ENCODE results near the gene FBXO41.
"Not testable (repeated sequence)": the region's sequence is repeated elsewhere in the genome, so short reads cannot be mapped to it uniquely, and the experiment has no call there.

The FBXO41 gene

GRCh38 chr2:73266061-73266901, 18.0 kb downstream of the FBXO41 start:
- H3K27me3 ChIP-seq (ENCODE audit: control insufficient read depth, insufficient read depth, low read length): peaks cover 41% of the 10 kb centered on the region
- no peak overlapping the region for H3K9ac ChIP-seq (ENCODE audit: low read length)
- peaks cover 4% of the 10 kb centered on the region for H3K4me1 ChIP-seq (ENCODE audit: control insufficient read depth, low read depth, low read length)
- no peak overlapping the region for H3K4me3 ChIP-seq (ENCODE audit: low read length)
- no peaks in the 10 kb centered on the region for H3K9me3 ChIP-seq (ENCODE audit: control insufficient read depth, low read depth, low read length)
- no peaks in the 10 kb centered on the region for H3K36me3 ChIP-seq (ENCODE audit: control insufficient read depth, low read depth, low read length)
- H3K27ac ChIP-seq (ENCODE audit: low read length): no peak overlapping the region

DNA sequence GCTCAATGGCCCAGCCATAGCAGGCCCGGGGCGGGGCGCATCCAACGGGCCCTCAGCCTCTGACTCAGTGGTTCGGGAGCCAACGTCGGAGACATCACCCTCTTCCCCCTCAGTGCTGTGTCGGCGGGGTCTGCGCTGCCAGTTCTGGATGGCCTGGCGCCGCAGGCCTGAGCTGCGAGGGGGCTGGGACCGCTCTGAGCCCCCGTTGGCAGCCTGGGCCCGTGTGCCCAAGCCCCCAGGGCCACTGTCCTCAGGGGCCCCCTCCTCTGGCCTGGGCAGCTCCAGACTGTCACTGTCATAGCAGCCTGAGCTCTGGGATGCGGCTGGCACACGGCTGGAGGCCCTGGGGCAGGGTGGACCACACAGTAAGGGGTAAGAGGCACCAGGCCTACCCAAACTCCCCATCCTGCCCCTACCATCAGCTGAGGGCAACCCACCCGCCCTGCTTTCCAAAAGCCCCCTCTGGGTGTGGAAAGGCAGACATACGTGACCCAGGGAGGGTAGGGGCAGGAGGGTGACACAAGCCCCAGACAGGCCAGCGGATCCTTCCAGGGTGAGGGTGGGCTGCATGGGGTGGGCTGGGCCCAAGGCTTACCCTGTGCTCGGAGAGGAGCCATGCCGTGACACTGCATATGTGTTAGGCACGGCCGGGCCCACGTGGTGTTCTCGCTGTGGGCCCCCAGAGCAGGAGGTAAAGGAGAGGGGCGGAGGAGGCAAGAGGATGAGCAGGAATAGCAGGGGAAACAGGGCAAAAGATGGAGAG, 18.8 kb downstream of the FBXO41 start:
- H3K9ac ChIP-seq (ENCODE audit: low read length): no peak overlapping the region
- no peaks in the 10 kb centered on the region for H3K36me3 ChIP-seq (ENCODE audit: control insufficient read depth, low read depth, low read length)
- no peaks in the 10 kb centered on the region for H3K9me3 ChIP-seq (ENCODE audit: control insufficient read depth, low read depth, low read length)
- no peak overlapping the region for H3K27ac ChIP-seq (ENCODE audit: low read length)
- H3K4me3 ChIP-seq (ENCODE audit: low read length): no peak overlapping the region
- peaks cover 4% of the 10 kb centered on the region for H3K4me1 ChIP-seq (ENCODE audit: control insufficient read depth, low read depth, low read length)
- peaks cover 33% of the 10 kb centered on the region for H3K27me3 ChIP-seq (ENCODE audit: control insufficient read depth, insufficient read depth, low read length)

DNA sequence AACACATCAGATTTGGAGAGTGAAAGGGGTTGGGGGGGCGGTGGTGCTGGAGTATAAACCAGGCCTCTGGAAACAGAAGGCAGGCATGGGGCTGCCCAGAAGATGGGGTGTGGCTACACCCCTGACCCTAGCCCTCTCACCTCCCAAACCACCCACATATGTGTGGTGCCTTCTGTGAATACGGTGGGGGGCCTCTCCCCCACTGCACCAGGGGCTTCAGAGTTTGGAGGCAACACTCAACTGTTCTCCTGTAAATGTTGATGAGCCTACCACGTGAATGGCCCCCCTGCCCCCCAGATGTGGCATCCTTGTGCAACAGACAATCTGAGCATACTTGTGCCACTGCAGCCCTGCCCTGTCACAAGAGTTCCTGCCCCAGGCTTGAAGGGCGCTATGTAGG, 19.5 kb downstream of the FBXO41 start:
- peaks cover under 1% of the 10 kb centered on the region for H3K4me1 ChIP-seq (ENCODE audit: control insufficient read depth, low read depth, low read length)
- peaks cover 26% of the 10 kb centered on the region for H3K27me3 ChIP-seq (ENCODE audit: control insufficient read depth, insufficient read depth, low read length)
- H3K36me3 ChIP-seq (ENCODE audit: control insufficient read depth, low read depth, low read length): no peaks in the 10 kb centered on the region
- no peaks in the 10 kb centered on the region for H3K9me3 ChIP-seq (ENCODE audit: control insufficient read depth, low read depth, low read length)
- H3K4me3 ChIP-seq (ENCODE audit: low read length): no peak overlapping the region
- no peak overlapping the region for H3K9ac ChIP-seq (ENCODE audit: low read length)
- no peak overlapping the region for H3K27ac ChIP-seq (ENCODE audit: low read length)

DNA sequence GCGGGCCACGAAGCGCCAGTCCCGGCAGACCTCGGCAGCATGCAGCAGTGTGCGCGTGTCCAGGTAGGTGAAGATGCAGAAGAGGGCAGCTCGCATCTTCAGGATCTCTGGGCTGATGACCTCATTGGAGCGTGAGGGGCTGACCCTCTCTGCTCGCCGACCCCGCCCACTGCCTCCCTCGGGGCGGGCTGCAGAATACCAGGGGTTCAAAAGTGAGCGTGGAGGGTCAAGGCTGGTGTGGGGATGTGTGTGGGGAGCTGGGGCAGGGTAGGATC, 20.0 kb downstream of the FBXO41 start:
- H3K27ac ChIP-seq (ENCODE audit: low read length): no peak overlapping the region
- H3K4me1 ChIP-seq (ENCODE audit: control insufficient read depth, low read depth, low read length): no peaks in the 10 kb centered on the region
- H3K4me3 ChIP-seq (ENCODE audit: low read length): no peak overlapping the region
- H3K9me3 ChIP-seq (ENCODE audit: control insufficient read depth, low read depth, low read length): no peaks in the 10 kb centered on the region
- no peak overlapping the region for H3K9ac ChIP-seq (ENCODE audit: low read length)
- no peaks in the 10 kb centered on the region for H3K36me3 ChIP-seq (ENCODE audit: control insufficient read depth, low read depth, low read length)
- peaks cover 23% of the 10 kb centered on the region for H3K27me3 ChIP-seq (ENCODE audit: control insufficient read depth, insufficient read depth, low read length)

GRCh38 chr2:73263540-73264331, 20.5 kb downstream of the FBXO41 start:
- H3K36me3 ChIP-seq (ENCODE audit: control insufficient read depth, low read depth, low read length): no peaks in the 10 kb centered on the region
- H3K9me3 ChIP-seq (ENCODE audit: control insufficient read depth, low read depth, low read length): no peaks in the 10 kb centered on the region
- H3K27me3 ChIP-seq (ENCODE audit: control insufficient read depth, insufficient read depth, low read length): peaks cover 19% of the 10 kb centered on the region
- H3K9ac ChIP-seq (ENCODE audit: low read length): no peak overlapping the region
- no peak overlapping the region for H3K4me3 ChIP-seq (ENCODE audit: low read length)
- no peak overlapping the region for H3K27ac ChIP-seq (ENCODE audit: low read length)
- H3K4me1 ChIP-seq (ENCODE audit: control insufficient read depth, low read depth, low read length): no peaks in the 10 kb centered on the region

GRCh38 chr2:73262691-73263429, 21.4 kb downstream of the FBXO41 start:
- H3K9me3 ChIP-seq (ENCODE audit: control insufficient read depth, low read depth, low read length); H3K36me3 ChIP-seq (ENCODE audit: control insufficient read depth, low read depth, low read length); H3K4me3 ChIP-seq (ENCODE audit: low read length); H3K27ac ChIP-seq (ENCODE audit: low read length); H3K4me1 ChIP-seq (ENCODE audit: control insufficient read depth, low read depth, low read length); H3K9ac ChIP-seq (ENCODE audit: low read length): not testable (repeated sequence)
- H3K27me3 ChIP-seq (ENCODE audit: control insufficient read depth, insufficient read depth, low read length): peaks cover 10% of the 10 kb centered on the region

- peaks cover 3% of the 10 kb centered on the region for H3K27me3 ChIP-seq (ENCODE audit: control insufficient read depth, insufficient read depth, low read length)
- H3K27ac ChIP-seq (ENCODE audit: low read length): no peak overlapping the region
- no peaks in the 10 kb centered on the region for H3K36me3 ChIP-seq (ENCODE audit: control insufficient read depth, low read depth, low read length)
- no peaks in the 10 kb centered on the region for H3K4me1 ChIP-seq (ENCODE audit: control insufficient read depth, low read depth, low read length)
- H3K9me3 ChIP-seq (ENCODE audit: control insufficient read depth, low read depth, low read length): no peaks in the 10 kb centered on the region
- no peak overlapping the region for H3K9ac ChIP-seq (ENCODE audit: low read length)
- no peak overlapping the region for H3K4me3 ChIP-seq (ENCODE audit: low read length)
Observed at GRCh38 chr2:73262108-73262651, 22.1 kb downstream of the FBXO41 start.

- H3K9ac ChIP-seq (ENCODE audit: low read length): no peak overlapping the region
- H3K4me3 ChIP-seq (ENCODE audit: low read length): no peak overlapping the region
- H3K9me3 ChIP-seq (ENCODE audit: control insufficient read depth, low read depth, low read length): no peaks in the 10 kb centered on the region
- no peaks in the 10 kb centered on the region for H3K36me3 ChIP-seq (ENCODE audit: control insufficient read depth, low read depth, low read length)
- H3K4me1 ChIP-seq (ENCODE audit: control insufficient read depth, low read depth, low read length): no peaks in the 10 kb centered on the region
- no peaks in the 10 kb centered on the region for H3K27me3 ChIP-seq (ENCODE audit: control insufficient read depth, insufficient read depth, low read length)
- no peak overlapping the region for H3K27ac ChIP-seq (ENCODE audit: low read length)
Observed at GRCh38 chr2:73260338-73260984, 23.8 kb downstream of the FBXO41 start.

GRCh38 chr2:73259704-73260337, 24.5 kb downstream of the FBXO41 start:
- no peaks in the 10 kb centered on the region for H3K36me3 ChIP-seq (ENCODE audit: control insufficient read depth, low read depth, low read length)
- no peak overlapping the region for H3K27ac ChIP-seq (ENCODE audit: low read length)

DNA sequence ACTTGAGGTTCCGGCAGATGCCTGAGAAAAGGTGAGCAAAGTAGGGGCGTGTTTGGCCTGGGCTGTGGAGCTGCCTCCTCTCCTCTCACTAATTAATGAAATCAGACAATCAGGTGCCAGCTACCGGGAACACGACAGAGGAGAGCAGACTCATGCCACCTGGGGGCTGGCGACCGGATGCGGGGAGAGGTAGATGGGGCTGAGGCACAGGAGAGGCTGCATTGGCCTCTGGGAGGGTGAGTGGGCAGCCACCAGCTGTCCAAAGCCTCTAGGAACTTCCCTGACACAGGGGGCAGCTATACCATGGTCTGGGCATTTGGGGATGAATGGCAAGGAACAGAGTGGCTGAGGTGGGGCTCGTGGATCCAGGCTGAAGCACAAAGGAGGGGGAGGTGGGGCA, 25.0 kb downstream of the FBXO41 start:
- H3K36me3 ChIP-seq (ENCODE audit: control insufficient read depth, low read depth, low read length): no peaks in the 10 kb centered on the region
- H3K27ac ChIP-seq (ENCODE audit: low read length): no peak overlapping the region
- H3K9me3 ChIP-seq (ENCODE audit: control insufficient read depth, low read depth, low read length): no peaks in the 10 kb centered on the region
- H3K4me1 ChIP-seq (ENCODE audit: control insufficient read depth, low read depth, low read length): no peaks in the 10 kb centered on the region
- H3K4me3 ChIP-seq (ENCODE audit: low read length): no peak overlapping the region
- no peaks in the 10 kb centered on the region for H3K27me3 ChIP-seq (ENCODE audit: control insufficient read depth, insufficient read depth, low read length)
- no peak overlapping the region for H3K9ac ChIP-seq (ENCODE audit: low read length)

More at GRCh38 chr2:73259704-73260337, 24.5 kb downstream of the FBXO41 start:
- no peaks in the 10 kb centered on the region for H3K9me3 ChIP-seq (ENCODE audit: control insufficient read depth, low read depth, low read length)
- no peaks in the 10 kb centered on the region for H3K27me3 ChIP-seq (ENCODE audit: control insufficient read depth, insufficient read depth, low read length)
- H3K4me1 ChIP-seq (ENCODE audit: control insufficient read depth, low read depth, low read length): no peaks in the 10 kb centered on the region
- no peak overlapping the region for H3K9ac ChIP-seq (ENCODE audit: low read length)
- no peak overlapping the region for H3K4me3 ChIP-seq (ENCODE audit: low read length)
